ENCODE measurements around the gene MCM3AP. TPM values are rescaled to one million over a fixed set of nuclear protein-coding genes. Genes with fewer than 3 reads are reported as not detected.

The MCM3AP gene
- total RNA-seq, 1 donor from 2014 or later, result 84.7 TPM

DNA sequence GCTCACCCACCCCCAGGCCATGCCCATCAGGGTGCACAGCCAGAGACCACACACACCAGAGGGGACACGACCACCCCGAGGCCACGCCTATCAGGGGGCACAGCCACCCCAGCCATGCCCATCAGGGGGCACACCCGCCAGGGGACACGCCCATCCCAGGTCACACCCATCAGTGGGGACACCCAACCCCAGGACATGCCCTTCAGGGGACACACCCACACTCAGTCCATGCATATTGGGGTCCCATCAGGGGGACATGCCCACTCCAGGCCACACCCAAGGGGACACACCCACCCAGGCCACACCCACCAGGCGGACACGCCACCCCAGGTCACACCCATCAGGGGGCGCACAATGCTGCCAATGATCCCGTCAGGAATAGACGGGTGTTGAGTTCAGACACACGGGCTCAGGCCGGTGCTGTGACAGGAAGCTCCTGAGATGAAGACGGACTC is 20.7 kb downstream of the MCM3AP start:
- no peak overlapping the region for H3K4me3 ChIP-seq (ENCODE audit: low read depth, low read length)
- DNase-seq (ENCODE audit: low read depth), result no peak
- no peak for TF ChIP-seq CTCF (conservative IDR thresholded peaks at IDR 0.05; ENCODE audit: low read depth, low read length)

GRCh38 chr21:46264046-46264689 is 21.2 kb downstream of the MCM3AP start:
- DNase-seq (ENCODE audit: low read depth), result no peak
- H3K4me3 ChIP-seq (ENCODE audit: low read depth, low read length), result no peak overlapping the region
- no peak for TF ChIP-seq CTCF (conservative IDR thresholded peaks at IDR 0.05; ENCODE audit: low read depth, low read length)

DNA sequence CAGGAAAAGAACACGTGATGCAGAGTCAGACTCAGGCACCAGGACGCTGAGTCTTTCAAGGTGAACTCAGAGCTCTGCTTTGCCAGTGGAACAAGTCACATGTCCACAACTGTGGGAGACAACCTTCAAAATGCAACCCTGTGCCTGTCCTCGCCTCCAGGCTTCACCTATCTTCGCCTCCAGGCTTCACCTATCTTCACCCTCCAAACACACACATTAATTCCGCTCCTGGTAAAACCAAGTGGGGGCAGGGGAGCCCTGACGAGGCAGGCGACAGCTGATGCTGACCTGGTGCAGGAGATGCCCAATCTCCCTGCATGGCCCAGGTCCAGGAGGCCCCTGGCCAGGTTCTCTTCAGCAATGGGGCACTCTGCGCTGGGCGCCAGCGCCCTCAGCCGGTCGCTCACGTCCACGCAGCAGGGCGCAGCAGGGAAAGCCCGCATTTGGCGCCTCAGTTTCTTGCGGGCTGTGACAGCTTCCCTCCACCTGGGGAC is 28.9 kb downstream of the MCM3AP start:
- TF ChIP-seq CTCF (conservative IDR thresholded peaks at IDR 0.05; ENCODE audit: low read depth, low read length), result no peak
- no peak for DNase-seq (ENCODE audit: low read depth)
- H3K4me3 ChIP-seq (ENCODE audit: low read depth, low read length), result no peak overlapping the region

DNA sequence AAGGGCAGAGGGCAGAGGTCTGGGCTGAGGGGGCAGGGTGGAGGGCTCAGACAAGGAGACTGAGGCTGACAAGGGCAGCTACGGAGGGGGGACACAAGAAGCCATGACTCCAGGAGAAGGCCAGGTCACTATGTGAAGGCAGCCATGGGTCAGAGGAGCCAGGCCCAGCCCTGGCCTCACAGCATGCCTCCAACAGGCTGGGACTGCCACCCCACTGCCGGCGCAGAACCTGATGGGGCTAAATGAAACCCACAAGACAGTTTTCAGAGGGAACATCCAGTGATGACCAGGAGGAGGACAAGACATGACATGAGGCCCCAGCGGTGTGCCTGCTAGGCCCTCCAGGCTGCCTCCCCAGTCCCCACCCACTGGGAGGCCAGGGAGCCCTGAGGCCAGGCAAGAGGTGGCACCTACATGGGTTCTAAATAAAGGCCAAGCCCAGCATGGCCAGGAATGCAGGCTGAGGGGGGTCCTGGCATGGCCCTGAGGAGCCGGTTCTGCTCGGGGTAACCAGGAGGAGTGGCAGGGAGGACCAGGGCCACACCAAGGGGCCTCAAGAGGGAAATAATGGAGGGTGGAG is 29.6 kb downstream of the MCM3AP start:
- TF ChIP-seq CTCF (conservative IDR thresholded peaks at IDR 0.05; ENCODE audit: low read depth, low read length), result no peak
- H3K4me3 ChIP-seq (ENCODE audit: low read depth, low read length), result no peak overlapping the region
- no peak for DNase-seq (ENCODE audit: low read depth)

- H3K4me3 ChIP-seq (ENCODE audit: low read depth, low read length), result no peak overlapping the region
- no peak for DNase-seq (ENCODE audit: low read depth)
- no peak for TF ChIP-seq CTCF (conservative IDR thresholded peaks at IDR 0.05; ENCODE audit: low read depth, low read length)
Observed at GRCh38 chr21:46255166-46255565, 30.2 kb downstream of the MCM3AP start.

DNA sequence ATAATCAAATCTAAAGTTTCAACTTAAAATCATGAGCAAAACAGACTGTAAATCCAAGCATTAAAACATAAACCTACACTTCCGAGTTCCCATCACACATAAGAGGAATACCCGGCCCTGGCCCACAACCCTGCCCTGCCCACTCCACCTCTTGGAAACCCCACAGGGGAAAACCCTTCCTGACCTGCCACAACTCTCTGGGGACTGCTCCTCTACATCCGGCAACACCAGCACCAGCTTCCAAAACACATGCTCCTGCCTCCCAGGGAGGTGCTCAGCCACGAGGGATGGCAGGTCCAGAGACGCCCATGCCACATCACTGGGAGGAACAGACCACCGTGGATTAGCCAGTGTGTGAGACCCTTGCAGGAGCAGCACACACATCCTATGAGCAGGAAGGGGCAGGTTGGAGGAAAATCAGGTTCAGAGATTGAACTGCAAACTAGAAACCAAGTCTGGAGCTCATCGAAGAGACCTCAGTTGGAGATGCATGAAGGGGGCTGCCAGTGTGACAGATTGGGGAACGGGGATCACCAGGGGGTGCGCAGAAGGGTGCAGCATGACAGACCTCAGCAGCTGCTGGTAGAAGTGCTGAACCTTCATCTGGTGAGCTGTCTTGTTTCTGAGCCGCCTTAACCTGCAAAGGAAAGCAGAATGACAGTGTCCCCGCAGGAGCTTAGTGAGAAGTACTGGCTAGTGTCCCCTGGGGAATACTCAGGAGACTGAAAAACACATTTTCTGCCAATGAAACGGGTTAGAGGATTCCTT is 31.0 kb downstream of the MCM3AP start:
- TF ChIP-seq CTCF (conservative IDR thresholded peaks at IDR 0.05; ENCODE audit: low read depth, low read length), result no peak
- no peak overlapping the region for H3K4me3 ChIP-seq (ENCODE audit: low read depth, low read length)
- DNase-seq (ENCODE audit: low read depth), result no peak
